HG02943 (cell line): ENCODE results near the gene PCK1.

Experiments
- ATAC-seq: cut with Tn5 transposase; IDR thresholded peaks from one replicate; pipeline ENCODE4 v1.9.1; 2021; ENCODE audit warnings: mild to moderate bottlenecking, low read depth, moderate library complexity; ENCODE audit not compliant: unreplicated experiment

Gene PCK1

DNA sequence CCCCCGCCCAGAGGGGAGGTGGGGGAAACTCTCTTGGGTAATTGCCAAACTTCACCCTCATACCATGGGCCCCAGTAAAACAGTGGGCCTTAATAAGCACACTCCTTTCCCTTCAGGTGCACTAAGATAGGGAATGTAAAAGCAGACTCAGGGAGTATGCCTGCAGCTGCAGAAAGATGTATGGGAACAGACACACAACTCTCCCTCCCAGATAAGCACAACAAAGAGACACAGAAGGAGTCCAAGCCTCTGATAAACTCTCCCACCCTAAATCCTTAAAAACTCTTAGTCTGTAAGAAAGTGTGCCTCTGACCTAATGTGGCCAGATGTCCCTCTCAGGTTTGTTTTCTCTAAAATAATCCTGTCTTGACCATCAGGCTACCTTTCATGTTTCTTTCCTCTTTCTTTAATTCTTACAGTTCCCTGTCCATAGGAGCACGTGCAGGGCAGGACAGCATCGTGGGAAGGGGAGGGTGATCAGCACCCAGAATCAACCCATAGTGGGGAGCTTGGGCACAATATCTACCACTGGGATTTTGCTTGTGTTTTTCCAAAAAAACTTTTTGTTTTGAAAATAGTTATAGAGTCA lies 24.7 kb upstream of the PCK1 start:
- no peak for ATAC-seq

- no peak for ATAC-seq
Observed at GRCh38 chr20:57536771-57537724, 23.9 kb upstream of the PCK1 start.

DNA sequence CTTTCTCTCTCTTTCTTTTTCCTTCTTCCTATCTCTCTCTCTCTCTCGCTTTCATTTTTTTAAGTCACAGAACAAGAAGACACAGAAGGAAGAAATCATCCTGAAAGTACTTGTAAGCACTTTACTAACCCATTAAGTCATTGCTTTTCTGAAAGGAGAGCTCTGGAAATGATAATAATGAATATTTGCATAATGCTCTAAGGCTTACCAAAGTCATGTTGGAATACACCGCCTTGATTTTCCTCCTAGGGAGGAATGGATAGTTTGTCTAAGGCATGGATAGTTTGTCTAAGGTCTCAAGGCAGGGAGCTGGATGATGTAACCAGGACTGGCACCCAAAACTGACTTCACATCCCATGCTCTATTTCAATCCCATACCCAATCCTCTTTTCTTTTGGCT lies 23.1 kb upstream of the PCK1 start:
- ATAC-seq = no peak

DNA sequence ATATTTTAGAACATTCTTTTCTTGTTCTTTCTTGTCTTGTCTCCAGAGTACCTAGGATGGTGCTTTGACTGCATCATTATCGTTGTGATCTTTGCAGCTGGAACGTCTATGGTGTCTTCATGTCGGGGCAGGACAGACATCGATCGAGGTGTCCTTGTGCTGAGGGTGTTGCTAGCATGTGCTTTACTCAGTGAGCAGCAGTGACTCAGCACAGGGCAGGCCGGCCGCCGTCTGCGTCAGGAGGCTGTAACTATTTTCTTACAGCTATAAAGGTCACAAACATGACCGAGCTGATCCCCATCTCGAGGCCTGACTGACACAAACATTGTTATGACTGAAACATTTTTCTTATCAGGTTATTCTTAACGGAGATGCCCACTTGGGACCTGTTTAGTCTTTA lies 21.0 kb upstream of the PCK1 start:
- ATAC-seq = no peak

GRCh38 chr20:57540890-57541580 lies 19.9 kb upstream of the PCK1 start:
- ATAC-seq = no peak

GRCh38 chr20:57543754-57544153 lies 17.2 kb upstream of the PCK1 start:
- ATAC-seq = no peak

GRCh38 chr20:57544838-57545564 lies 15.9 kb upstream of the PCK1 start:
- ATAC-seq = no peak

DNA sequence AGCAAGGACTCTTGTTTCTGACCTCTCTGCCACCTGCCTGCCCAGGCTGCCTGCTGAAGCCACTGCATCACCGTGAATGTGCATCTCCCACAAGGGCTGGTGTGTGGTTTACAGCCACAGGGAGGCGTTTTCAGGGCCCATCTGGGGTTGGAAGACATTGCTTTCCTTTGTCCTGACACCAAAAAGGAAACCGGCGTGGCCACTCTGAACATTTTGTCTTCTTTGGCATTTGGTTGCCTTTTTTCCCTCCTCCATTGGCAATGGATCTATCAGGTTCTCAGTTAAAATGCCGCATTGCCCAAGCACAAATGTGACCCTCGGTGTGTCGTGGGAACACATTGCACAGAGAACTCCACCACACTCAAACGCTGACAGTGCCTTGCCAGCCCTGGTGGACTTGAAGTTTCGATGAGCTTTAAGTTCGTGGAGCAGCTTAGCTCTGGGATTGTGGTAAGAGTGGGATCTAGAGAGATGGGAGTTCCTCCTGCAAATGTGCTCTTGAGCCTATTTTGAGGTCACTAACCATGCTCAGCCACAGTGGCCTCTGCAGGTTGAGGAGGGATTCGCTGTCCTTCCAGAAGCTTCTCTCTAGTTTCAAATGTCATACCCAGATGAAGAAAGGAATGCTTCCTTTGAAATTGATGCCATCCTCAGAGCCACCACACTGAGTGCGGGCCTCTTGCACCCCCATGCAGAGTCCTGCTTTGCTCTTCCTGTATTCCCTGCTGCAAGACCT lies 14.8 kb upstream of the PCK1 start:
- ATAC-seq = no peak

DNA sequence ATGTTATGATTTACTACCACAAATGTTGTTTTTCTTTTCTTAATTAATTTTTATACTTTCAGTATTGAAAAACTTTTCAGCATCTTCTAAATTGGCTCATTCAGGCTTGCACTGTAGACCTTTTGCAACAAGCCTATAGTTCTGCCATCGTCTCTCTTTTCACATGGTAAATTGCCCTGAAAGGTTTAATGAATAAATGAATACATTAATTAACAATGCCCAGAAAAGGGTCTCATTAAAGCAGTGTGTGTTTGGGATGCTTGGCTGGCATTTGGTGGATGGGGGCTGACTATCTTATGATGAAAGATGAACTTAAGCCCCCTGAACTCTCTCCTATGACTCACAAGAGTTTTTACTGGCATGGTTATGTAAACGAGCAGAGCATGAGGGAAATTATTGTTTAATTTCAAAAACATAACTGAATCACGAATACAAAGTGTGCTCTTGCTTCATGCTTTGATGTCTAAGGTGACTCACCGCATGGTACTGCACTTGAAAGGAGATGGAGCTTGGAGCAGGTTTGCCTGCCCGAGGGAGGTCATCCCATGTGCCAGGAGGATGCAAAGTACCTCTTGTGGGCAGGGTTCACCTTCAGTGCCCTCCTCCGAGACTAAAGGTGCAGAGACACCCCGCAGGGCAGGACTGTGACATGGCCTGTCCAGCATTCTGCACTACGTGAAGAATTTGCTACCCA lies 13.8 kb upstream of the PCK1 start:
- ATAC-seq = no peak

- ATAC-seq = no peak
Observed at GRCh38 chr20:57548177-57549058, 12.5 kb upstream of the PCK1 start.

- no peak for ATAC-seq
Observed at GRCh38 chr20:57552471-57552870, 8.4 kb upstream of the PCK1 start.

DNA sequence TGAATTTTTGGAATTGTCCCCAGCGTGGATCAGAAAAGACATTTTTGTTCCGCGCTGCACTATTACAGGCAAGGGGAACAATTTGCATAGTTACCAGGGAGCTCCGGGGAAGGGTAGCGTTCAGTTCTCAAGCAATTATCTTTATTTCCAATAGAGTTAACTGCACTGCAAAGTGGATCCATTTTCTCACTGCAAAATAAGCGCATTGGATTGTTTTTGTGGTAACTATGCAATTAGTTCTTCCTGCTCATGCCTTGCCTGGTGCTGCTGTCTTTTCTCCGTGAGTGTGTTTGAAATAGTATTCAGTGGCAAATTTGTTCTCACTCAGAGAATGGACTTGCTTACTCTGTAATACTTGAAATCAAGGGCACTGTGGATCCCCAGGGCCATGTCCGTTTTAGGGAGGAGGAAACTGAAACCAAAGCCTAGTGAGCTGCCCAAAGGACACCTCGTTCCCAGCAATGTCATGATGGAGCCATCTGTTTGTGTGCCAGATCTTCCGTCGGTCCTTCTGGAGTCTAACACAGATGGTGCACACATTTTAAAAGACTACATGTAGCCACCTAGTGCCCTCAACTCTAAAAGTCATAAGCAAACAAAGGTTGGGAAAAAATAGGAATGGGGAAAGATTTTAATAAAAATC lies 7.4 kb upstream of the PCK1 start:
- no peak for ATAC-seq

DNA sequence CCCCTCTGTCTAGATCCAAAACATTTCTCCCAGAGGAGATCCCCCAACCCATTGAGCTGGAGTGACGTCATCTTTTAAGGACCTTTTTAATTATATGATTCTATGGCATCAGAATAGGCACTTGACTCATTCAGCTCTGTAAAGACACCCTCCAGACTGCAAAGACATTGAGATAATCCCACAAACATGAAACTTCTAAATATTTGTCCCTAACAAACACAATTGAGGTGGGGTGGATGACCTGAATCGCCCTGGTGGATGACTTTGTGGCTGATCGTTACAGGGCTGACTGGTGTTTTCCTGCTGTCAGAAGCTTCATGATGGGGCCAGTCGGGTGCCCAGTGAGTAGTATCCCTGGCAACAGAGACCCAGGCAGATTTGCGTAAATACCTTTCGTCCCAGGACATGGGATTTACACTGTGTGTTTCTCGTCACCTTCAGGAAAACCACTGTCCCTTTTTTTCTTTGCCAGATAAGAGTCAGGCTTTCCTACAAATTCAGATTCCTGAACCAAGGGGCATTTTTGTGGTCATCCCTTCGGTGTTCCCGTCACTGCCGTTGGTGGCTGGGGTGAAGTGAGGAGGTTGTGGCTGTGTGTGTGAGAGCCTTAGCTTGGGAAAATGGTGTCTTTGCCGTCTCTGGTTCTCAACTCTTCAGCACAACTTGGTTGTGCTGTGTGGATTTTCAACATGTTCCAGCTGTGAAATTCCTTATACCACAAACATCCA lies 5.3 kb upstream of the PCK1 start:
- no peak for ATAC-seq

GRCh38 chr20:57556980-57557274 lies 4.0 kb upstream of the PCK1 start:
- ATAC-seq = no peak

DNA sequence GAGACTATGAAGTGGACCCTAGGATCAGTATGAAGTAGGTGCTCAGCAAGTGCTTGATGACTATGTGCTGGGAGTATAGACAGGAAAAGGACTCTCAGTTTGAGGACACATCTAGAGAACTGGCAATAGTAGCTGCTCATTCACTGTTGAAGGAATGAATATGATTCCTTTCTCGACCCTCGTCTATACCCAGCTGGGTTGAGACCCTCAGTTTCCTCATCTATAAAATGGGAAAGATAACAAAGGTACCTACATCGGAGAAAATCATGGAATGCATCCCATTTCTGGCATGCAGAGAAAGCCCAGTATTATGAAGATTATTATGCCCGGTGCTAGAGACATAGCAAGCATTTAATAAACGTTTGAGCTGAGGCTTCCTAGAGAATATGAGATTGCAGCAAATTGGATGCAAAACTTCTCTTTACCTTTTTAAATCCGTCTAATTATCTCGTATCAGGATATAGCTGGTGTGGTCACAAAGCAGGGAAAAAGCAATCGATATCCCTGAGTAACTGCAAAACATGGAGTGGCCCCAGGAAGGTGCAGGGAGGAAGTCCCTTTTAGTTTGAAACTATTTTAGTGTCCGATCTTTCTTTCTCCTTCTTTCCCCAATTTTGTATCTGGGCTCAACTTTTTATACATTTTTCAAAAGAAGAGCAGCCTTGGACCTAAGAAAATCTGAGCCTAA lies 2.8 kb upstream of the PCK1 start:
- no peak for ATAC-seq

DNA sequence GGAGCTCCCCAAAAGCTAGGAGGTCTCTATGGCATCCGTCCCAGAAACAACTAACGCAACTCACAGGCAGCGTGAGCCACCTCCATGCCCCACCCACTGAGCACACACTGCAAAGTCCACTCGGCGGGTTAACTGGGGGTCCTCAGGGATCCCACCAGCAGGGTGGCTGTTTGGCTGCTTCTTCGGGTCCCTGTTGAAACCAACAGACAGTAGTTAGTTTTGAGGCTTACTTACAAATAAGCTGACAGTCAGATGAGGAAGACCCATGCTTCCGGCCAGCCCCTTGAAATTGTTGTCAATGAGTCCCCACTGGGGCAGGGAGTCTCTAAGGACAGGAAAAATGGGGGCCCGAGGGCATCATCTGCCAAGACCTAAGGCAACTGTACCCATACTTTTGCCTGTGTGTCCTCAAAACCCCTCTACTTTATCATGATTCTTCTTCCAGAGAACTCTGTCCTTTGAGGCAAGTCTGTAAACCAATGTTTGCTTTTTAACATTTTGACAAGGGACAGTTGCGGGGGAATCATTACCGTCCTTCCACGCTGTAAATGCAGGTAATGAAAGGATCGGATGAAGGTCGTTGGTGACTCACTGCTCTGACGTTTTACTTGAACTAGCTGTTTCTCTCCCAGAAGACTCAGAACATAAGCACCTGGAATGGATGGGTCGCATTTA lies 2.2 kb upstream of the PCK1 start:
- ATAC-seq = no peak

GRCh38 chr20:57559289-57559634 lies 1.6 kb upstream of the PCK1 start:
- ATAC-seq = no peak
